HG03060 (cell line): ENCODE measurements around the gene PUS1.

Source experiments
- ATAC-seq: cut with Tn5 transposase; IDR thresholded peaks from one replicate; pipeline ENCODE4 v1.9.1; 2021; ENCODE audit warnings: low read depth, moderate number of reproducible peaks; ENCODE audit not compliant: unreplicated experiment

Gene PUS1

DNA sequence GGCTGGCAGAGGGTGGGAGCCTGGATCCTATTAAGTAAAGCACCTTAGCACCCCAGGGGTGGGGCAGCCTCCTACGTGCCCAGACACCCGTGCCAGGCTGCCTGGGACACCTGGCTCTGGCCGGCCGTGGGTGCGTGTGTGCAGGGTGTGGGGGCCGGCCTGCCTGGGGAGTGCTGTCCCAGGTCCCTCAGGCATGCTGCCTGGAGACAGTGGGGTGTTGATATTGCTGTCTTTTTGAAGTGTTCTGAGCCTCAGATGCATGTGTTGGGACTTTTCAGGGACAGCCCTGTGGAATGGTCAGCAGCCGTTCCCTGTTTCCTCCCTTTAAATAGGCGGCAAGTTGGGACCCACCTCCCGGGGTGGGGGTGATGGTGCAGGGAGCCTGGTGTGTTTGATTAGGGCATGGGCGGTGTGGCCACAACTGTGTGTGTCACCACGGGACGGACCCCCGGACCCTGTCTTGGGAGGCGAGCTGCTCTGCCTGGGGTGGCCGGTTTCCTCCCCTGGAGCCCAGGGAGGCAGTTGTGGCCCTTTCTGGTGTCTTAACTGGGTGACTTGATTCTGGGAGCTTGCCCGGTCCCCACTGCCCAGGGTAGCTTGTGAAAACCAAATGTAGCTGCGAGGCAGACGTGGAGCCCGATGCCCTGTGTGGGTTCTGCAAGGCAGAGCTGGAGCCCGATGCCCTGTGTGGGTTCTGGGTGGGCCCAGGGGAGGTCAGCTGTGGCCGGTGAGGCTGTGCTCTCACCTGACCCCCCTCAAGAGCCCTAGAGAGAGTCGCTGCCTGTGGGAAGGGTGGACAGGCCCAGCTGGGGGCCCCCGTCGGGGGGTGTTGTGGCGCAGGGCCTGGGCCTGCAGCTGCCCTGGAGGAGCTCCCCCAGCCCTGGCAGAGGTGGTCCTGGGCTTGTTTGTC lies 26.5 kb upstream of the PUS1 start:
- no peak for ATAC-seq

DNA sequence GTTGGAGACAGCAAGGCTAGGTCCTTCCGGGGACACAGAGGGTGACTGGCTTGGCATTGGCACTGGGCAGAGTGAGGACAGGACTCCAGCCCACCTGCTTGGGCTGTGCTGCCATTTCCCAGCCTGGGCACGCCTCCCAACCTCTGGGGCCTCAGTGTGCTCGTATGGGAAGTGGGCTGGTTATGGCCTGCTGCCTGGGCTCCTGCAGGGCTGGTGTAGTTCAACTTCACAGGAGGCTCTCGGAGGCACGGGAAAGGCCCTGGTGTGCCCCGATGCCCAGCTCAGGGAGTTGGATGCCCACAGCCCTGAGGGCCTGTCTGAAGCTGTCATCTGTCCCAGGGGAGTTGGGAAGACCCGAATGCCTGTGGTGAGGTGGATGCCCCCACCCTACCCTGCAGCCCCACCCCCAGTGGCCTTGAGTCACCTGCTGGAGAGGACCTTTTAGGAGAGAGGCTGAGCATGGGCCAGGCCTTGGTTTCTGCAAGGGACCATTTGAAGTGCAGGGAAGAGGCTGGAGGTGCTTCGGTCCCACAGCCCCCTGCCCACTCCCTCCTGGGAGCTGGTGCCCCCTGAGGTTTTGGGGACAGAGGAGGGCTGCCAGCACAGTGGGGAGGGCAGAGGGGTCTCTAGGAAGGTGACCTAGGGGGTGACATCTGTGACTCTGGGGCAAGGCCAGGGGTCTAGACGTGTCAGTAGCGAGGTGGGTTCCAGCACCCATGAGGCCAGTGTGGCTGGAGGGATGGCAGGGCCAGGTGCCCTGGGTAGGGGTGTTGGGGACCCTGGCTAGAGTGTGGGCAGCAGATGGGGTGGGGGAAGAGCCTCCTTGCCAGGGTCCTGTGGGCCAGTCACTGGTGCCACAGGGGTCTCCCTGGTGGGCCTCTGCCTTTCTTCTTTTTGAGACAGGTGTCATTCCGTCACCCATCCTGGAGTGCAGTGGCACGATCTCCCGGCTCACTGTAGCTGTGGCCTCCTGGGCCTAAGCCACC lies 25.5 kb upstream of the PUS1 start:
- ATAC-seq: no peak

- ATAC-seq: no peak
Observed at GRCh38 chr12:131904346-131904745, 24.7 kb upstream of the PUS1 start.

- ATAC-seq: no peak
Observed at GRCh38 chr12:131905081-131905629, 23.9 kb upstream of the PUS1 start.

- no peak for ATAC-seq
Observed at GRCh38 chr12:131905630-131906091, 23.4 kb upstream of the PUS1 start.

GRCh38 chr12:131907379-131908091 lies 21.5 kb upstream of the PUS1 start:
- ATAC-seq: no peak

DNA sequence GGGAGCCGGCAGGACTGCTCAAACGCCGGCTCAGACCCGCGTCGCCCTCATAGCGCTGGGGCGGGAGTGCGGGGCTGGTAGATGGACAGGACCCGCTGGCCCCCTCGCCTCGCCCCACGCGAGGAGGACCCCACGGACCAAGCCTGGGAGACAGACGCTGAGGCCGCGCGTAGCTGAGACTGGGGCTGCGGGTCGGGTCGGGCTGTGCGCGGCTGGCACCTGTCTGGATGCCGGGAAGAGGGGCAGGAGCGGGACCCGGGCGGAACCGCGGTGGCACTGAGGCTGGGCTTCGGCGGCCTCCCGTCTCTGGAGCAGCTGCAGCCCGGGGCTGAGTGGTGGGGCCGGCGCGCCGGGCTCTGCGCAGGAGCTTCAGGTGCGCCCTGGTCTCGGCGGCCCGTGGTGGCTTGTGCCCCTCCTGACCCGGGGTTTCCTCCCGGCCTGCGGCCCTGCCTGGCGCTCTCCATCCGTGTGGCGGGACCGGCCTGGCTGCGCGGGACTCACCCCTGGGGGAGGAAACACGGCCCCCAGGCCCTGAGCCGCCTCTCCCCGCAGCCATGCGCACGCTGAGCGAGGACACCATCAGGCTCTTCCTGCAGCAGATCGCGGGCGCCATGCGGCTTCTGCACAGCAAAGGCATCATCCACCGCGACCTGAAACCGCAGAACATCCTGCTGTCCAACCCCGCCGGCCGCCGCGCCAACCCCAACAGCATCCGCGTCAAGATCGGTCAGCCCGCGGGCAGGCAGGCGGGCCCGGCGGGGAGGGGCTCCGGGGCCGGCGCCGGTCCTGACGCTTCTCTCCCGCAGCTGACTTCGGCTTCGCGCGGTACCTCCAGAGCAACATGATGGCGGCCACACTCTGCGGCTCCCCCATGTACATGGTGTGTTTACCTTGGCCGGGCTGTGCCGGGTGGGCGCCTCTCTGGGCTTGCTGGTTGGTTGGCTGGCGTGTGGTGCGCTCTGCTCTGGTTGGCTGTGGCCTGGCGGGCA lies 20.7 kb upstream of the PUS1 start:
- ATAC-seq: no peak

DNA sequence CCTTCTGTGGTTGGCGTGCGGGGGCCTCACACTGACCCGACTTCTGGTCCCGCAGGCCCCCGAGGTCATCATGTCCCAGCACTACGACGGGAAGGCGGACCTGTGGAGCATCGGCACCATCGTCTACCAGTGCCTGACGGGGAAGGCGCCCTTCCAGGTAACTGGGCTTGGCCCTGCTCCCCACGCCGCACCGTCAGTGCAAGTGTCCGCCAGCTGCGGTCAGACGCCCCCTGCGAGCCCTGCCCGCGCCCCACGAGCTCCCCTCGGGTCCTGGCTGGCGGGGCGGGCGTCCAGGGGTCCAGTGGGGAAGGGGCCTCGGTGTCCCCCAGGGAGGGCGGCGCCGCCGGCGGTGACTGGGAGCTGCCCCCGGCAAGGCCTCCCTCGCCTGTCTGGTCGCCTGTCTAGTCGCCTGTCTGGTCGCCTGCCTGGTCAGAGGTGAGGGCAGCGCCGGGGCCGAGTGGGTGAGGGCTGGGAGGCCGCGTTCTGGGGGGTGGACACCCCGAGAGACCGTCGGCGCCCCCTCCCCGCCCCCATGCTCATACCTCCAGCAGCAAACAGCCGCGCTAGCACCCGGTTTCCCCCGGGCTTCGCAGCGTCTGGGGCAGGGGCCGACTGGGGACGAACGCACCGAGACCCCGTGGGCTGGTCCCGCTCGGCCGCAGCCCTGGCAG lies 19.9 kb upstream of the PUS1 start:
- no peak for ATAC-seq

DNA sequence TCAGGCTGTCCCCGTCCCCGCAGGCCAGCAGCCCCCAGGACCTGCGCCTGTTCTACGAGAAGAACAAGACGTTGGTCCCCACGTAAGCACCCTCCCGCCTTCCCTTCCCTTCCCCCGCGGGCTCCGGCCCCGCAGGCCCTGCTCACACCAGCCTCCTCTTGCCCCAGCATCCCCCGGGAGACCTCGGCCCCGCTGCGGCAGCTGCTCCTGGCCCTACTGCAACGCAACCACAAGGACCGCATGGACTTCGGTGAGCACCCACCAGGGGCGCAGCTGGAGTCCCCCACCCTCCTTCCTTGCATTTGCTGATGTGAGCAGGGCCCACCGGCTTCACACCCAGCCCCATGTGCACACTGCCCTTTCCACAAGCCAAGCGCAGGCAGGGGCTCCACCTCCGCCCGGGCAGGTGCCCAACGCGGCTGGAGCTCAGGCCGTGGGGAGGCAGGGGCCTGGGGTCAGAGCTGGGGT lies 19.3 kb upstream of the PUS1 start:
- ATAC-seq: no peak

DNA sequence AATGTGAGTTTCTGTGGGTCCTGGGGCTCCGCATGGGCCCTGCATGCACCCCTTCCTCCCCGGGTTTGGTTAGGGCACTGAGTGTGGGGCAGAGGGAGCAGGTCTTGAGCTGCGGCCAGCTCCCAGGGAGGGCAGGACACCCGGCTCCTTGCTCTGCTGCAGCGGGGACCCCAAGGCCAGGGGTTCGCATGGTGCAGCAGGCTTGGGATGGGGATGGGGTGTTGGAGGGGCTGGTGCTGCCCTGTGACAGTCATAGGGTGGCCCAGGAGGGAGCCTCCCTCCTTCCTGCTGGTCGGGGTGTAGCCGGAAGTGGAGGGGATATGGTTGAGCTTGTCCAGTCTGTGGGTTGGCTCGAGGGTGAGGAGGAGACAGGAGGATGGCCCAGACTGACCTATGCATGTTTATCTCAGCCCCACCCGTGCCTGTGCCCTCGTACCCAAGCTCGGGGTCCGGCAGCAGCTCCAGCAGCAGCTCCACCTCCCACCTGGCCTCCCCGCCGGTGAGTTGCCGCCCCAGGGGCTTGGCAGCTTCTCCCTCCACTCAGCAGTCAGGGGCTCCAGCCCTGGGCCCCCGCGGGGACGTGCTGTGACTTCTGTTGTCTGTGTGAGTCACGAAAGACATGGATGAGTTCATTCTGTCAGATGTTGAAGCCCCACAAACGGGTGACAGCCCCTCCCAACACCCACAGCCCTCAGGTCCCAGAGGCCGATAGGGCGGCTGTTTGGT lies 18.6 kb upstream of the PUS1 start:
- ATAC-seq: no peak

DNA sequence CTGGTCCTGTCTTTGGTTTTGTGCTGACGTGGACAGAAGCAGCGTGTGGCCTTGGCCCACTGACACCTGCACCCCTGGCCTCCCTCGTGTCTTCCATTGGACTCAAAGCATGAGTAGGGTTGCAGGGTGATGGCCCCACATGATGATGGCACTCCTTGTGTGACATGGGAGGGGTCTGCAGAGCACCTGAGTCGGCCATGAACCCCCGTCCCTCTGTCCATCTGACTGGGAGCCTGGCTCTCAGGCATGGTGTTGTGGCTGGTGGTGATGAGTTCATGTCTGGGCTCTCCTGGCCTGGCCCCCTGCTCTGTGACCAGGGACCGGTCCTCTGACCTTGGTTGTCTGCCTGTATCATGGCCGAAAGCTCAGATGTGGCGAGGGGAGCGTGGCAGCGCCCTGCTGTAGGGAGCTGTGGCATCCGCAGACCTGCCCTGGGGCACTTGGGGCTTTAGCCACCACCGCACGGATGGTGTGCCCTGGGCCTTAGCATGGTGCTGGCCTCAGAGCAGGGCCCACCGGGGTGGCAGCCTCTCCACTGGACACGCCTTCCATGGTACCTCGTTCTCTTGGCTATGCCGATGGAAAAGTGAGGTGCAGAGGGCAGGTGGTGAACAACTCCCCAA lies 17.9 kb upstream of the PUS1 start:
- ATAC-seq: no peak

- no peak for ATAC-seq
Observed at GRCh38 chr12:131911851-131912477, 17.1 kb upstream of the PUS1 start.

GRCh38 chr12:131912518-131913274 lies 16.4 kb upstream of the PUS1 start:
- no peak for ATAC-seq

DNA sequence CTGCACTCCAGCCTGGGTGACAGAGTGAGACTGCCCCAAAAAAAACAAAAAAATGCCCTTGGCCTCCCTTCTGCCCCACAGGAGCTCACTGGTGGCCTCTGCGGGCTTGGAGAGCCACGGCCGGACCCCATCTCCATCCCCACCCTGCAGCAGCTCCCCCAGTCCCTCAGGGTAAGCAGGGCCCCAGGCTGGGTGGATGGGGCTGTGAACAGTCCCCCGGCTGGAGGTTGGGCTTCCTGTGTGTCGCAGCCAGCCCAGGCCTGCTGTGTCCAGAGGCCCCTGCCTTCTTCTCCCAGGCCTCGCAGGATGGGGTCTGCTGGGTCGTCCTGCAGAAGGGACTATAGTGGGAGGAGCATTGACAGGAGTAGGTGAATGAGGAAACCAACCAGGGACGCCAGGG lies 15.4 kb upstream of the PUS1 start:
- no peak for ATAC-seq

GRCh38 chr12:131914179-131914702 lies 14.8 kb upstream of the PUS1 start:
- no peak for ATAC-seq
